Erythroblast (primary cell): ENCODE results near the gene B3GNT5.

ENCODE experiments used
- DNase-seq, 2 experiments: peaks; one replicate each; lab custom pipeline; 2025; lab: John Stamatoyannopoulos, UW
- GATA1 ChIP-seq: IDR thresholded peaks from 2 replicates; pipeline ENCODE4 v1.6.1; 2011; ENCODE audit warnings: low read depth, mild to moderate bottlenecking, control low read depth, low read length, moderate library complexity
- POLR2A ChIP-seq: IDR thresholded peaks from 2 replicates; pipeline ENCODE4 v1.6.1; 2011; ENCODE audit warnings: mild to moderate bottlenecking, low read length

Gene B3GNT5

DNA sequence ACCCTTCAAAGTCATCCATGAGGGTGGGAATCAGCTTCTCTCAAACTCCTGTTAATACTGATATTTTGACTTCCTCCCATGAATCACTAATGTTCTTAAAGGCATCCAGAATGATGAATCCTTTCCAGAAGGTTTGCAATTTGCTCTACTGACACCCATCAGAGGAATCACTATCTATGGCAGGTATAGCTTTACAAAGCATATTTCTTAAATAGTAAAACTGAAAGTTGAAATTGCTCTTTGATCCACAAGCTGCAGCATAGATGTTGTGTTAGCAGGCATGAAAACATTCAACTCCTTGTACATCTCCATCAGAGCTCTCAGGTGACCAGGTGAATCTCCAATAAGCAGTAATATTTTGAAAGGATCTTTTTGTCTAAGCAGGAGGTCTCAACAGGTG lies 66.3 kb downstream of the B3GNT5 start:
- DNase-seq: no peak

More for the DNA sequence above, 66.3 kb downstream of the B3GNT5 start:
- TF ChIP-seq POLR2A (no peak), GATA1 (no peak)
